Caco-2 (cell line): ENCODE measurements around the gene KRTAP5-3. TPM values are rescaled to one million over a fixed set of nuclear protein-coding genes. Genes with fewer than 3 reads are reported as not detected.

Experiments used
- BruUV-seq: library from RNA; stranded (reverse); fragments of 400-500 nt; replicated peaks from 2 replicates; lab custom pipeline; 2021; lab: Mats Ljungman, UMichigan
- CTCF ChIA-PET: fragments of 300-600 bp; sonication (Branson Sonifier 250); formaldehyde crosslinking; loops from one replicate; lab custom pipeline; 2022; ENCODE audit warnings: antibody characterized with exemption; lab: Charles Lee
- POLR2A ChIA-PET: fragments of 300-600 bp; sonication (Branson Sonifier 250); formaldehyde crosslinking; loops from one replicate; lab custom pipeline; 2022; ENCODE audit warnings: antibody characterized with exemption; lab: Charles Lee
- DNase-seq, 2 experiments: peaks; one replicate each; pipeline versions ENCODE4 v3.0.0 to v3.0.0-alpha.2; 2020 to 2022
- H3K27me3 ChIP-seq: replicated peaks from 2 replicates; pipeline ENCODE4 v1.6.0; 2011; ENCODE audit warnings: low read length; ENCODE audit not compliant: control insufficient read depth, insufficient read depth
- H3K36me3 ChIP-seq: 2 replicates; pipeline ENCODE4 v1.5.1; 2011; ENCODE audit warnings: low read length; ENCODE audit not compliant: control insufficient read depth, insufficient read depth
- H3K4me1 ChIP-seq: fragments of 250-450 bp; sonication (Bioruptor Pico); 2 replicates; pipeline ENCODE4 v1.5.1; 2020; ENCODE audit warnings: mild to moderate bottlenecking
- H3K4me3 ChIP-seq: 2 replicates; pipeline ENCODE4 v1.5.1; 2011; ENCODE audit warnings: low read depth, mild to moderate bottlenecking, control low read depth, low read length
- H3K9me3 ChIP-seq: fragments of 250-450 bp; sonication (Bioruptor Pico); 2 replicates; pipeline ENCODE4 v1.5.1; 2020; ENCODE audit warnings: mild to moderate bottlenecking, moderate library complexity
- H3K27ac Mint-ChIP-seq: one replicate; pipeline ENCODE4 v1.8.0; 2022; ENCODE audit warnings: mixed read lengths; ENCODE audit not compliant: unreplicated experiment
- H3K27me3 Mint-ChIP-seq: one replicate; pipeline ENCODE4 v1.8.0; 2022; ENCODE audit warnings: mixed read lengths; ENCODE audit not compliant: insufficient read depth, unreplicated experiment
- H3K36me3 Mint-ChIP-seq: one replicate; pipeline ENCODE4 v1.8.0; 2022; ENCODE audit warnings: mild to moderate bottlenecking, mixed read lengths; ENCODE audit not compliant: insufficient read depth, unreplicated experiment
- H3K4me1 Mint-ChIP-seq: one replicate; pipeline ENCODE4 v1.8.0; 2022; ENCODE audit warnings: low read depth, mixed read lengths; ENCODE audit not compliant: unreplicated experiment
- H3K4me3 Mint-ChIP-seq: one replicate; pipeline ENCODE4 v1.8.0; 2022; ENCODE audit warnings: mild to moderate bottlenecking, moderate library complexity, mixed read lengths; ENCODE audit not compliant: unreplicated experiment
- H3K9me3 Mint-ChIP-seq: one replicate; pipeline ENCODE4 v1.8.0; 2022; ENCODE audit warnings: mixed read lengths; ENCODE audit not compliant: unreplicated experiment
- intact Hi-C: fragments of 100-400 bp; cut with micrococcal nuclease; formaldehyde crosslinking; loops from one replicate; pipeline ENCODE4 v1.10.0; 2022; ENCODE audit not compliant: unreplicated experiment
- total RNA-seq: library from RNA; stranded (reverse); gene quantifications from 2 replicates; pipeline ENCODE4 v1.2.3, GENCODE V29; 2022
- TF ChIP-seq, protein P1 (sequence below), 2 experiments: fragments of 200-600 bp in 1 of 2; IDR thresholded peaks; 1 replicate in 1 of 2; 2 replicates in 1 of 2; pipeline versions ENCODE4 v1.5.1 to v1.8.0; 2011 to 2022; ENCODE audit warnings: antibody characterized with exemption in 1 of 2, control low read depth in 1 of 2, inconsistent platforms in 1 of 2, low read depth in 1 of 2, low read length in 1 of 2, mild to moderate bottlenecking in 1 of 2, moderate library complexity in 1 of 2; ENCODE audit not compliant: insufficient read depth in 1 of 2, severe bottlenecking in 1 of 2, unreplicated experiment in 1 of 2

KRTAP5-3 gene
- total RNA-seq, 1 experiment from 2014 or later: not detected

DNA sequence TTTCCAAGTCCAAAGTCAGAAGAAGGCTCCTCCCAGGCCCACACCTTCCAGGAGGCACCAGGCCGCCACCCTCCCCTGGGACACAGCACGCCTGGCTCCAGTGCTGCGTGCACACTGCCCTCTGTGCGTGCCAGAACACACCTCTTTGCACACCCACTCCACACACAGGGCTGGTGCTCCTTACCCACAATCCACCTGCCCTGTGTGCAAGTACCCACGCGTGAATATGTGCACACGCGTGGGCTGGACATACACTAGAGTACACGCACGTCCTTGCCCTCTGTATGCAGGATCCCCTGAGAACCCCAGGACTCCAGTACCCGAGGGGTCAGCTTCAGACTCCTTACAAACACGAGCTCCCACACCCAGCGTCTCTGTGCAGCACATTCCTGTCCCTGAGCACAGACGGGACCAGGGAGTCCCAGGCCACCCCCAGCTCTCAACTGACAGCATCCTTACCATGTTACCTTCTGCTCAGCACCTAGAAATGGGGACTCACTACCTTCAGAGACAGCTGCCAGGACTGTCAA is 38.9 kb downstream of the KRTAP5-3 start:
- Mint-ChIP-seq H3K9me3 (no peaks in the 10 kb centered on the region), H3K36me3 (no peaks in the 10 kb centered on the region), H3K4me3 (no peak overlapping the region), H3K27me3 (no peaks in the 10 kb centered on the region), H3K27ac (no peak overlapping the region), H3K4me1 (peaks cover 6% of the 10 kb centered on the region)
- ChIA-PET CTCF (interaction anchor here (1.3 kb wide), 1 partner anchor 16 kb away, joined by 3 read pairs; no protein-coding TSS in a partner anchor), POLR2A (no interaction called here)
- H3K27me3 ChIP-seq: peaks cover 2% of the 10 kb centered on the region
- H3K36me3 ChIP-seq: no peaks in the 10 kb centered on the region
- TF ChIP-seq, protein P1, sequence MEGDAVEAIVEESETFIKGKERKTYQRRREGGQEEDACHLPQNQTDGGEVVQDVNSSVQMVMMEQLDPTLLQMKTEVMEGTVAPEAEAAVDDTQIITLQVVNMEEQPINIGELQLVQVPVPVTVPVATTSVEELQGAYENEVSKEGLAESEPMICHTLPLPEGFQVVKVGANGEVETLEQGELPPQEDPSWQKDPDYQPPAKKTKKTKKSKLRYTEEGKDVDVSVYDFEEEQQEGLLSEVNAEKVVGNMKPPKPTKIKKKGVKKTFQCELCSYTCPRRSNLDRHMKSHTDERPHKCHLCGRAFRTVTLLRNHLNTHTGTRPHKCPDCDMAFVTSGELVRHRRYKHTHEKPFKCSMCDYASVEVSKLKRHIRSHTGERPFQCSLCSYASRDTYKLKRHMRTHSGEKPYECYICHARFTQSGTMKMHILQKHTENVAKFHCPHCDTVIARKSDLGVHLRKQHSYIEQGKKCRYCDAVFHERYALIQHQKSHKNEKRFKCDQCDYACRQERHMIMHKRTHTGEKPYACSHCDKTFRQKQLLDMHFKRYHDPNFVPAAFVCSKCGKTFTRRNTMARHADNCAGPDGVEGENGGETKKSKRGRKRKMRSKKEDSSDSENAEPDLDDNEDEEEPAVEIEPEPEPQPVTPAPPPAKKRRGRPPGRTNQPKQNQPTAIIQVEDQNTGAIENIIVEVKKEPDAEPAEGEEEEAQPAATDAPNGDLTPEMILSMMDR (IDR thresholded peaks at IDR 0.05; ENCODE audit: insufficient read depth in 1 of 2, low read depth in 1 of 2, low read length in 1 of 2, severe bottlenecking in 1 of 2, unreplicated experiment in 1 of 2): no peak
- H3K4me3 ChIP-seq: no peak overlapping the region
- DNase-seq: no peak
- BruUV-seq: no TSS peak
- peaks cover 14% of the 10 kb centered on the region; the same call in 1 of the 2 replicates for H3K4me1 ChIP-seq
- intact Hi-C loops: no loop called here
- no peaks in the 10 kb centered on the region for H3K9me3 ChIP-seq

DNA sequence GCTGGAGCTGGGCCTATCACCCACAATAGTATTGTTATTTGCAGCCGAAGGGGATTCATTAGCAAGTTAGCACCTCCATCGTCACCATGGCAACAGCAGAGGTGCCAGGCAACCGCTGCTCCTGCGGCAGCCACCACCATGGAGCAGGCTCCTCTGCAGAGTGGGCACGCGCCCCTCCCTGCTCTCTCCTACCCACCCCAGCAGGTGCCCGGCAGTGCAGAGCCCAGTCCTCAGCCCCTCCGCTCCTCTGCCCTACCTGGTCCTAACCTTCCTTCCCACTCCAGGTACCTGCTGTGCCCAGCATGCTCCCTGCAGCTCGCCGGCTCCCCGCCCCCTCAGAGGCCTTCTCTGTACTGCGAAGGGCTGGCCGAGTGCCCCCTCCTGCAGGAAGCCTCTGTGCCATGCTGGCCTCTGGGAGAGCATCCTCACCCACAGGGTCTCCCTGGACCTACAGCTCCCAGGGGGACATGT is 39.8 kb downstream of the KRTAP5-3 start:
- Histone ChIP-seq H3K27me3 (peaks cover 2% of the 10 kb centered on the region), H3K36me3 (no peaks in the 10 kb centered on the region), H3K4me1 (peaks cover 7% of the 10 kb centered on the region; the same call in 1 of the 2 replicates), H3K9me3 (no peaks in the 10 kb centered on the region), H3K4me3 (no peak overlapping the region)
- H3K27ac Mint-ChIP-seq: no peak overlapping the region
- intact Hi-C loops: no loop called here
- no peaks in the 10 kb centered on the region for H3K36me3 Mint-ChIP-seq
- ChIA-PET POLR2A (no interaction called here), CTCF (no interaction called here)
- H3K27me3 Mint-ChIP-seq: no peaks in the 10 kb centered on the region
- TF ChIP-seq, protein P1 (IDR thresholded peaks at IDR 0.05; ENCODE audit: insufficient read depth in 1 of 2, low read depth in 1 of 2, low read length in 1 of 2, severe bottlenecking in 1 of 2, unreplicated experiment in 1 of 2): no peak
- peaks cover 6% of the 10 kb centered on the region for H3K4me1 Mint-ChIP-seq
- DNase-seq: no peak
- no peaks in the 10 kb centered on the region for H3K9me3 Mint-ChIP-seq
- BruUV-seq: no TSS peak
- H3K4me3 Mint-ChIP-seq: no peak overlapping the region

DNA sequence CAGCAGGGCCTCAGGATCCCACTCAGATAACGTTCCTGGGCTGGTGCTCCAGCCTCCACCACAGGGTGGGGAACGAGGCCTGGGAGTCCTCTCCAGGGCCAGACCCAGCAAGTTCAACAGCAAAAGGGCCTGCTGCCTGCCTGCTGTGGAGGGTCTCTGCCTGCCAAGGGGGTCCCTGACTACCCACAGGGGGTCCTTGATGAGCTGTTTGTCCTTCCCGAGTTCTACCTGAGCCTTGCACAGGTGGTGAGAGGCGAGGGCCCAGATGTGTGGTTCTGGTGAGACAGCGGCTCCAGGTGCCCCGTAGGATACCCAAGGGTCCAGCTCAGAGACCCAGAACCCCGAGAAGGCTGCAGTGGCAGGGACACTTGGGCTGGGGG is 40.6 kb downstream of the KRTAP5-3 start:
- Histone ChIP-seq H3K36me3 (no peaks in the 10 kb centered on the region), H3K4me1 (peaks cover 4% of the 10 kb centered on the region; the same call in 1 of the 2 replicates), H3K9me3 (no peaks in the 10 kb centered on the region), H3K4me3 (no peak overlapping the region), H3K27me3 (no peaks in the 10 kb centered on the region)
- BruUV-seq: no TSS peak
- no peaks in the 10 kb centered on the region for H3K9me3 Mint-ChIP-seq
- peaks cover 6% of the 10 kb centered on the region for H3K4me1 Mint-ChIP-seq
- ChIA-PET CTCF (interaction anchor here (1.7 kb wide), 1 partner anchor 21 kb away, joined by 5 read pairs; no protein-coding TSS in a partner anchor), POLR2A (no interaction called here)
- DNase-seq: no peak
- H3K36me3 Mint-ChIP-seq: no peaks in the 10 kb centered on the region
- no peak overlapping the region for H3K27ac Mint-ChIP-seq
- TF ChIP-seq, protein P1 (IDR thresholded peaks at IDR 0.05; ENCODE audit: insufficient read depth in 1 of 2, low read depth in 1 of 2, low read length in 1 of 2, severe bottlenecking in 1 of 2, unreplicated experiment in 1 of 2): no peak
- intact Hi-C loops: no loop called here
- no peaks in the 10 kb centered on the region for H3K27me3 Mint-ChIP-seq
- H3K4me3 Mint-ChIP-seq: no peak overlapping the region
